OCI-LY3 (cell line): ENCODE measurements around the gene STX10.
A peak's percentile ranks its signal among the peaks of the same experiment; 100 is the strongest.

Experiments used
- H2AFZ ChIP-seq: fragments of 200-600, 300-600 bp; shearing (Covaris generic); 2 replicates; pipeline ENCODE4 v1.6.0; 2014; ENCODE audit warnings: antibody characterized with exemption, low read depth, low read length
- H3K27ac ChIP-seq: fragments of 200-600, 300-600 bp; sonication (generic); 2 replicates; pipeline ENCODE4 v1.5.1; 2014; ENCODE audit warnings: mild to moderate bottlenecking, low read length, moderate library complexity, mixed read lengths
- H3K27me3 ChIP-seq: fragments of 200-600, 300-600 bp; sonication (generic); 2 replicates; pipeline ENCODE4 v1.6.1; 2014; ENCODE audit warnings: low read depth, low read length, mixed read lengths
- H3K36me3 ChIP-seq: fragments of 200-600, 300-600 bp; sonication (generic); replicated peaks from 2 replicates; pipeline ENCODE3; 2014; ENCODE audit warnings: low read depth, low read length, mixed read lengths
- H3K4me1 ChIP-seq: fragments of 300-600, 200-600 bp; sonication (generic); 2 replicates; pipeline ENCODE4 v1.6.1; 2014; ENCODE audit warnings: low read length, mixed read lengths
- H3K4me2 ChIP-seq: fragments of 200-600, 300-600 bp; sonication (generic); 2 replicates; pipeline ENCODE4 v1.6.1; 2014; ENCODE audit warnings: low read length, mixed read lengths
- H3K4me3 ChIP-seq: fragments of 300-600, 200-600 bp; sonication (generic); 2 replicates; pipeline ENCODE4 v1.5.1; 2014; ENCODE audit warnings: antibody characterized with exemption, mild to moderate bottlenecking, low read length, moderate library complexity
- H3K79me2 ChIP-seq: fragments of 300-600, 200-600 bp; shearing (Covaris generic); 2 replicates; pipeline ENCODE4 v1.6.1; 2014; ENCODE audit warnings: mild to moderate bottlenecking, low read length, mixed read lengths
- H3K9ac ChIP-seq: fragments of 300-600, 200-600 bp; shearing (Covaris generic); 2 replicates; pipeline ENCODE4 v1.6.0; 2014; ENCODE audit warnings: mild to moderate bottlenecking, low read length, moderate library complexity
- H3K9me3 ChIP-seq: fragments of 200-600, 300-600 bp; shearing (Covaris generic); 2 replicates; pipeline ENCODE4 v1.6.1; 2014; ENCODE audit warnings: low read length, mixed read lengths; ENCODE audit not compliant: insufficient read depth
- H4K20me1 ChIP-seq: fragments of 200-600, 300-600 bp; sonication (generic); 2 replicates; pipeline ENCODE4 v1.6.1; 2016; ENCODE audit warnings: low read length, mixed read lengths; ENCODE audit not compliant: insufficient read depth
- CTCF ChIP-seq: fragments of 200-600, 300-600 bp; sonication (generic); IDR thresholded peaks from 2 replicates; pipeline ENCODE4 v1.5.1; 2014; ENCODE audit warnings: antibody characterized with exemption, low read length, low read depth
- EZH2phosphoT487 ChIP-seq: fragments of 200-600 bp; shearing (Covaris generic); IDR thresholded peaks from 2 replicates; pipeline ENCODE4 v1.6.1; 2018; ENCODE audit warnings: antibody characterized with exemption, mixed run types, low read depth

The STX10 gene

GRCh38 chr19:13154241-13154778, 4.1 kb upstream of the STX10 start:
- no peak overlapping the region for H2AFZ ChIP-seq
- peaks cover 53% of the 10 kb centered on the region for H3K4me1 ChIP-seq
- H3K9me3 ChIP-seq: no peaks in the 10 kb centered on the region
- peak overlapping the region; percentile 58 for H3K9ac ChIP-seq
- no peak for TF ChIP-seq EZH2phosphoT487
- TF ChIP-seq CTCF: no peak
- peak overlapping the region; percentile 54 for H3K27ac ChIP-seq
- peaks cover 14% of the 10 kb centered on the region for H3K36me3 ChIP-seq
- no peaks in the 10 kb centered on the region for H3K27me3 ChIP-seq
- peak overlapping the region; percentile 81 for H3K4me2 ChIP-seq
- peak overlapping the region; percentile 76 for H3K4me3 ChIP-seq
- no peaks in the 10 kb centered on the region for H4K20me1 ChIP-seq
- H3K79me2 ChIP-seq: peaks cover 28% of the 10 kb centered on the region

- Histone ChIP-seq H3K27me3 (no peaks in the 10 kb centered on the region), H3K4me2 (peak overlapping the region; percentile 81), H3K4me1 (peaks cover 53% of the 10 kb centered on the region), H4K20me1 (no peaks in the 10 kb centered on the region), H3K4me3 (peak overlapping the region; percentile 76), H3K9ac (no peak overlapping the region), H3K9me3 (no peaks in the 10 kb centered on the region), H2AFZ (no peak overlapping the region), H3K79me2 (peaks cover 28% of the 10 kb centered on the region), H3K36me3 (peaks cover 14% of the 10 kb centered on the region), H3K27ac (no peak overlapping the region)
- TF ChIP-seq CTCF (no peak), EZH2phosphoT487 (no peak)
These were observed 3.5 kb upstream of the STX10 start for GRCh38 chr19:13153569-13154240.

- no peaks in the 10 kb centered on the region for H4K20me1 ChIP-seq
- peaks cover 53% of the 10 kb centered on the region for H3K4me1 ChIP-seq
- peaks cover 14% of the 10 kb centered on the region for H3K36me3 ChIP-seq
- H3K9ac ChIP-seq: peak overlapping the region; percentile 85
- H3K4me3 ChIP-seq: peak overlapping the region; percentile 89
- TF ChIP-seq CTCF: no peak
- no peak for TF ChIP-seq EZH2phosphoT487
- H2AFZ ChIP-seq: no peak overlapping the region
- peaks cover 28% of the 10 kb centered on the region for H3K79me2 ChIP-seq
- H3K27ac ChIP-seq: peak overlapping the region; percentile 65; the same call in 1 of the 2 replicates
- peak overlapping the region; percentile 94 for H3K4me2 ChIP-seq
- H3K27me3 ChIP-seq: no peaks in the 10 kb centered on the region
- no peaks in the 10 kb centered on the region for H3K9me3 ChIP-seq
These were observed 2.9 kb upstream of the STX10 start for GRCh38 chr19:13152974-13153568.

GRCh38 chr19:13152356-13152973, 2.3 kb upstream of the STX10 start:
- no peaks in the 10 kb centered on the region for H3K9me3 ChIP-seq
- peak overlapping the region; percentile 89 for H3K4me3 ChIP-seq
- no peaks in the 10 kb centered on the region for H4K20me1 ChIP-seq
- H3K4me2 ChIP-seq: peak overlapping the region; percentile 94
- peak overlapping the region; percentile 65 for H3K27ac ChIP-seq
- H3K27me3 ChIP-seq: no peaks in the 10 kb centered on the region
- peaks cover 53% of the 10 kb centered on the region for H3K4me1 ChIP-seq
- H3K36me3 ChIP-seq: peaks cover 14% of the 10 kb centered on the region
- H2AFZ ChIP-seq: peak overlapping the region; percentile 1; the same call in 1 of the 2 replicates
- peaks cover 28% of the 10 kb centered on the region for H3K79me2 ChIP-seq
- peak overlapping the region; percentile 85 for H3K9ac ChIP-seq
- TF ChIP-seq CTCF (no peak), EZH2phosphoT487 (no peak)
